KOPT-K1 (cell line): ENCODE data around the gene C10orf67.
"Not testable (repeated sequence)": the region's sequence is repeated elsewhere in the genome, so short reads cannot be mapped to it uniquely, and the experiment has no call there.

ENCODE experiments used
- H3K27ac ChIP-seq: fragments of 200-600 bp; sonication (generic); 2 replicates; pipeline ENCODE4 v1.5.1; 2016; ENCODE audit warnings: antibody characterized with exemption, mild to moderate bottlenecking, low read depth, low read length; ENCODE audit not compliant: poor library complexity, severe bottlenecking
- H3K36me3 ChIP-seq: fragments of 200-600 bp; sonication (generic); 2 replicates; pipeline ENCODE4 v1.5.1; 2017; ENCODE audit warnings: antibody characterized with exemption, mild to moderate bottlenecking, low read length, moderate library complexity; ENCODE audit not compliant: insufficient read depth
- H3K9me3 ChIP-seq: fragments of 200-600 bp; sonication (generic); 2 replicates; pipeline ENCODE4 v1.5.1; 2017; ENCODE audit warnings: antibody characterized with exemption, low read length, mild to moderate bottlenecking; ENCODE audit not compliant: insufficient read depth, poor library complexity, severe bottlenecking

C10orf67 gene

DNA sequence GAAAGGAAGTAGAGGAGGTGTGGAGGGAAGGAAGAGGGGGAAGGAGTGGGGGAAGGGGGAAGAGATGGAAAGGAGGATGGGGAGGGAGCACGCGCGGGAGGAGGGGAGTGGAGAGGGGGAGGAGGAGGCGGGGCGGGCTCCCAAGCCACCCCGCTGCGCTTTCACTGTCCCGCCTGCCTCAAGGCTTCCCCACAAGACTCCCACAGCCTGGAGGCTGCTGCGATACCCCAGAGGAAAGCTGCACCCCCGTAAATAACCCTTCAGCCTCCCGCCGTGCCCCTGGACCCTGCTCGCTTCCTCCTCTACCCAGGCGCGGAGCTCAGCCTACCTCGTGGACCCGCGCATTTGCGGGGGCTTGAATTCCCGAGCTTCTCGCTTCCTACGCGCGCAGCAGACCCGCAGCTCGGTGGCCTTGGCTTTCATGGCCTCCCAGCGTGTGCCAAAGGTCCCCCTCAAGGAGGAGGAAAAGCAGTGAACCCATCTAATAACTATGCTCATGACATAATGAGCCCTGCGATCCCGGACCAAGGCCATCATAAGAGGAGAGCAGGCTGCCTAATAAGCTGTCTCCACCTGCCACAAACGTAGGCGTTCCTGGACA, at the start of gene C10orf67:
Gene C10orf67 (minus strand): TSS at position 557 of the 601 bp plus-strand sequence. CDS start 23 bp downstream, at position 534.
- Histone ChIP-seq H3K9me3 (peaks cover 5% of the 10 kb centered on the region), H3K27ac (no peak within 1 kb of the TSS), H3K36me3 (no peaks in the 10 kb centered on the region)

DNA sequence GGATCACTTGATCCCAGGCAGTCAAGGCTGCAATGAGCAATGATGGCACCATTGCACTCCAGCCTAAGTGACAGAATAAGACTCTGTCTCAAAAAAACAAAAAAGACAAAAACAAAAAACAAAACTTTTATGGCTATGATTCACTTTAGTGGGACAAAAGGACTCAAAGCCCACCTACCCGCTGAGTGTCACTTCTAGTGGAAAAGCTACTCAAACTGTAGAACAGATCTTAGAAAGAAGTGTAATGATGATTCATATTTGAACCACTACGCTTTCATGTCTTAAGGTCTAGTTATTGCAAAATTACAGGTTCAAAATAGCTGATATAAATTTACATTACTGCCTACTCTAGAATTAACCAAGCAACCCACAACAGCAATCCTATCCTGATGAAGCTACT, 47.2 kb upstream of the C10orf67 start:
- no peaks in the 10 kb centered on the region for H3K9me3 ChIP-seq
- no peak overlapping the region for H3K27ac ChIP-seq
- no peaks in the 10 kb centered on the region for H3K36me3 ChIP-seq

DNA sequence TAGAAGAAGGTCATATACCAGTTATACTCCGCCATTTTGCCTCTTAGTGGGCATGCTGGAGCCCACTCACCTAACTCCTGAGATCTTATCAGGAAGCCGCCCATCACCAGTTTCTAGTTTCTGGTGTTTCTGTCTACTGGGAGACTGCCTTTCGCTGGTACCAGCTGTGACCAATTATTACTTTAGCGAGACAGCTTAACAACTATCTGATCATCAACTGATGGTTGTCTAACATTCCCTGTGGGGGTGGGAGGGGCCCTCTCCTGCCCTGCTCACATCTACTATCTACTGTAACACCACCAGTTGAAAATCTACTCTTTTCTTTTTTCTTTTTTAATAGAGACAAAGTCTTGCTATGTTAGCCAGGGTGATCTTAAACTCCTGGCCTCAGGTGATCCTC, 46.2 kb upstream of the C10orf67 start:
- no peaks in the 10 kb centered on the region for H3K9me3 ChIP-seq

DNA sequence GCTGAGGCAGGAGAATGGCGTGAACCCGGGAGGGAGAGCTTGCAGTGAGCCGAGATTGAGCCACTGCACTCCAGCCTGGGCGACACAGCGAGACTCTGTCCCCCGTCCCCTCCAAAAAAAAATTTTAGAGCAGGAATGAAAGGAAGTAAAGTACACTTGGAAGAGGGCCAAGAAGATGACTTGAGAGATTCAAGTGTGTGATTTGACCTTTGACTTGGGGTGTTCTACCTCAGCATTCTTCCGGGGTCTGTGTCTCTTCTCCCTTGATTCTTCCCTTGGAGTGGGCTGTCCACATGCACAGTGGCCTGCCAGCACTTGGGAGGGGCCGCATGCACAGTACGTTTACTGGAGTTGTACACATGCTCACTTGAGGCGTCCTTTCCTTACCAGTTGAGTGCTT, 45.8 kb upstream of the C10orf67 start:
- H3K36me3 ChIP-seq, H3K9me3 ChIP-seq, H3K27ac ChIP-seq: not testable (repeated sequence)

More for the DNA sequence above, 46.2 kb upstream of the C10orf67 start:
- no peaks in the 10 kb centered on the region for H3K36me3 ChIP-seq
- H3K27ac ChIP-seq = no peak overlapping the region

DNA sequence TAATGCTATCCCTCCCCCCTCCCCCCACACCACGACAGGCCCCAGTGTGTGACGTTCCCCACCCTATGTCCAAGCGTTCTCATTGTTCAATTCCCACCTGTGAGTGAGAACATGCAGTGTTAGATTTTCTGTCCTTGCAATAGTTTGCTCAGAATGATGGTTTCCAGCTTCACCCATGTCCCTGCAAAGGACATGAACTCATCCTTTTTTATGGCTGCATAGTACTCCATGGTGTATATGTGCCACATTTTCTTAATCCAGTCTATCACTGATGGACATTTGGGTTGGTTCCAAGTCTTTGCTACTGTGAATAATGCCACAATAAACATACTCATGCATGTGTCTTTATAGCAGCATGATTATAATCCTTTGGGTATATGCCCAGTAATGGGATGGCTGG, 42.9 kb upstream of the C10orf67 start:
- not testable (repeated sequence) for H3K36me3 ChIP-seq, H3K27ac ChIP-seq, H3K9me3 ChIP-seq

DNA sequence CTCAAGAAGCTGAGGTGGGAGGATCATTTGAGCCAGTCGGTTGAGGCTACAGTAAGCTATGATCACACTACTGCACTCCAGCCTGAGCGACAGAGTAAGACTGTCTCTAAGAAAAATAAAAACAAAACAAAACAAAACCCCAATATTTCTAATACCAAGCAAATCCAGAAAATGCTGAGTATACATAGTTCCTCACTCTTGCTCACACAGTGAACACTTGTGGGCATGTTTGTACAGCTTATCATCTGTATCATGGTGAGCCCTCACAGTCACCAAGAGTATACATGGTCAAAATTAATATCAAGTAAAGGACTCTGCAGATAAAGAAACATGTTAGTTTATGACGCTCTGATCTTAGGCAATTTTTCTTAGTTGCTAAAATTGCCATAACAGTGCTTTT, 41.5 kb upstream of the C10orf67 start:
- no peaks in the 10 kb centered on the region for H3K9me3 ChIP-seq
- no peaks in the 10 kb centered on the region for H3K36me3 ChIP-seq
- H3K27ac ChIP-seq = no peak overlapping the region

DNA sequence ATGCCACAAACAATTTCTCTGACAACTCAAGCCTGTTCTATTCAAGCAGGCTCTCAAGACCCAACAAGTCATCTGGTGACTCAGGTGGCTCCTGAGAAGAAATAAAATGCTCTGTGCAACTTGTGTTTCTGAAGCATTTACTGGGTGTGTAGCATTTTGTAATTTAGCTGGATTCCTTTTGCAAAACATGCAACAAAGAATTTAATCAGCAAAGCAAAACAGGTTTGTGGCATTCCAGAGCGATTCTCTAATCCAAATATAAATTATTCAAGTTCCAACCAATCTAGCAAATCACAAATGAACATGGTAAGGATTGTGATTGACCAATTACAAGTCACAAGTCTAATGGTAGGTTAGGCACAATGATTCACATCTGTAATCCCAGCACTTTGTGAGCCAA, 39.8 kb upstream of the C10orf67 start:
- no peaks in the 10 kb centered on the region for H3K9me3 ChIP-seq
- H3K27ac ChIP-seq = no peak overlapping the region

DNA sequence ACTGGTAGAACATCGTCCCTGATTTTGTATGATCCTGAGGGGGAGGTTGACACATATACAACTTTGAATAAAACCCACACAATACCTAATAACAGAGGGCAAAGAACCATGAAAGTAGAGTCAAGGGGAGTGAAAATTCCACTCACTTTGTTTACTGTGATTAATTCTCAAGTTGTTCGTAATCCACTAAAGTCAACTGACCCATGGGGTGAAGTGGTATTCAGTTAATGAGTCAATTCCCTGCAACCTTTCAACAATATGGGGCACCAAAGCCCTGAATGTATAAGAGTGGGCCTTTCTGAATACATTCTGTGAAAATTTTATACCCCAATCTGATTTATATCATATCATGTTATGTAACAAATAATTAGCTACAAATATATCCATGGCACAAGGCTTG, 39.0 kb upstream of the C10orf67 start:
- Histone ChIP-seq H3K27ac (no peak overlapping the region), H3K36me3 (no peaks in the 10 kb centered on the region), H3K9me3 (no peaks in the 10 kb centered on the region)

More for the DNA sequence above, 39.8 kb upstream of the C10orf67 start:
- H3K36me3 ChIP-seq = no peaks in the 10 kb centered on the region

DNA sequence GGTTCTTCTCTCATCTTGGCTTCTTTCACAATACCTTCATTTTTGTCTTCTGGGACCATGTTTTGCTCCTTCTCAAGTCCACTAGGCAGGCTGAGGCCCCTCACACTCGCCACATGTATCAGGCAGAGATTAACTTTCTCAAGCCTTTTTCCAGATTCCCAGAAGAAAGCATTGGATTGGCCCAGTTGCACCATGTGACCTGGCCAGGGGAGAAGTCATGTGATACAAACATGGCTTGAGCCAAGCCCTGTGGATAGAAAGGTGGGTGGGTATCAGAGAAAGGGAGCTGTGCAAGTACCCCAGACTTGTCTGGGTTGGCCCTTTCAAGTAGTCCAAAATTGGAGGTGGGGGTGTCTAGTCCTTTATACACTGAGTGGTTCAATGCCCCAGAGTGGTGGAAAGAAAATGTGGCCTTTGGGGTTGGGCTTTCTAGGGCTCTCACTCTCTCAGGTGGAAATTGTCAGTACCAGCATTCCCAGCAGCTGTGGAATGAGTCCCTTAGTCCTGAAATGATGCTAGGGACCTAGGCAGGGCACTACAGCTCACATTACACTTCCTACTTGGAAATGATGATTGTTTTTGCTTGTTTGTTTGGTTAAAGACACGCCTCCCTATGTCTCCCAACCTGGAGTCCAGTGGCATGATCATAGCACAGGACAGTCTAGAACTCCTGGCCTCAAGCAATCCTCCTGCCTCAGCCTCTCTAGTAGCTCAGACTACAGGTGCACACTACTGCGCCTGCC, 36.9 kb upstream of the C10orf67 start:
- Histone ChIP-seq H3K27ac (no peak overlapping the region), H3K9me3 (no peaks in the 10 kb centered on the region), H3K36me3 (no peaks in the 10 kb centered on the region)

DNA sequence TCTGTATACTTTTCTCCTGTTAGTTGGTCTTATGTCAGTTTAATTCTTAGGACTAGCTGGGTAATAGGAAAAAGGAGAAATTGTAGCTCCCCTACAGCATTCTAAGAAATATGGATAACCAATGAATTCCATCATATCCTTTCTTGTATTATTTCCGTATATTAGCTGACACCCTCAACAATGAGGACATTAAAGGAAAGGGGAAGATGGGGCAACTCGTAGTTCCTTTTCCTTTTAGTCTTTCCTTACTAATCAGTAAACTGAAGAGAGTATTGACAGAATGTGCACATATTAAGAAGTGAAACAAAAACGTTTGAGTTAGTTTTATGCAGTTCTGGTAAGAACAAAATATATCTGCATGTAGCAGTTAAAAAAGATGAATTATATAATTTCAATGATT, 35.1 kb upstream of the C10orf67 start:
- H3K9me3 ChIP-seq = no peaks in the 10 kb centered on the region
- no peaks in the 10 kb centered on the region for H3K36me3 ChIP-seq
- H3K27ac ChIP-seq = no peak overlapping the region

DNA sequence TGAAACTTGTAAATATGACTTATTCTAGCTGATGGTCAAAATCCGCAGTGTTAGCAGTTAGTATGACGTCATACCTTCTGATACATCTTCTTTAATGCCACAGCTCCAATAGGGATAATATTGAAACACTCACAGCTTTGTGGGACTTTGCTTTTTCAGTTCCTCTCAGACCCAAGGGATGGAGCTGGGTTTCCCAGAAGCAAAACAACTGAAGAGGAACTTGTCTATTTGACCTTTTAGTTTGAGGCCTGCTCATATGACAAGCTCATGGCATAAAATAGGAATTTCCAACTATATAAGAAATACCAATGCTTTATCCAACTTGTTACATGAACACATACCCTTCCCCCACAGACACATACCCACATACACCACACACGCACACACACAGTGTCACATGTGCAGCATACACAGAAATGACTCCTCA, 31.6 kb upstream of the C10orf67 start:
- Histone ChIP-seq H3K27ac (no peak overlapping the region), H3K9me3 (no peaks in the 10 kb centered on the region), H3K36me3 (no peaks in the 10 kb centered on the region)

DNA sequence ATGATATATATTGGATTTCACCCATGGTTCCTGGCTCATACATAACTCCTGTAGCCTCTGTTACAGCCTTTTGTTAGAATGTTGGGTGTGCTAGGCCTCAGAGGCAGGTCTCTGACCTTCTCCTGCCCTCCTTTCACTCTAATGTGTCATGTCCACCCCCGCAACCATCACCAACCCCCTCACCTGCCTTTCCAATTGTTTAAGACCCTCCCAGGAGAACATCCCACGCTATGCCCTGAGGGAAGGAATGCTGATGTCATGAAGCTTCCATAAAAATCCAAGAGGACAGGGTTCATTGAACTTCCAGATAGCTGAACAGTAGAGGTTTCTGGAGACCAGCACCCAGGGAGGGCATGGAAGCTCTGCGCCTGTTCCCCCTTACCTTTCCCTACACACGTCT, 30.8 kb upstream of the C10orf67 start:
- H3K9me3 ChIP-seq = no peaks in the 10 kb centered on the region
- no peak overlapping the region for H3K27ac ChIP-seq
- no peaks in the 10 kb centered on the region for H3K36me3 ChIP-seq

DNA sequence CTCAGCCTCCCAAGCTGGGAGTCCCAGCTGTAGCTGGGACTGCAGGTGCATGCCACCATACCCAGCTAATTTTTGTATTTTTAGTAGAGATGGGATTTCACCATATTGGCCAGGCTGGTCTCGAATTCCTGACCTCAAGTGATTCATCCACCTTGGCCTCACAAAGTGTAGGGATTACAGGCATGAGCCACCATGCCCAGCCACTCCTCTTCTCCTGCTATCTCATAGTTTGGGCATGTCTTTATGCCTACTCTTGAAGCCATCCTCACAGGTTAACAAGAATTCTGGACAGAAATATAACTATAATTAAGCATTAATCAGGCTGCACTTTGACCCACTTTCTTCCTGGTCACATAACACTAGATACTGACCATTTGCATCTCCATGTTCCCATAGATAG, 28.6 kb upstream of the C10orf67 start:
- no peaks in the 10 kb centered on the region for H3K36me3 ChIP-seq
- no peak overlapping the region for H3K27ac ChIP-seq

DNA sequence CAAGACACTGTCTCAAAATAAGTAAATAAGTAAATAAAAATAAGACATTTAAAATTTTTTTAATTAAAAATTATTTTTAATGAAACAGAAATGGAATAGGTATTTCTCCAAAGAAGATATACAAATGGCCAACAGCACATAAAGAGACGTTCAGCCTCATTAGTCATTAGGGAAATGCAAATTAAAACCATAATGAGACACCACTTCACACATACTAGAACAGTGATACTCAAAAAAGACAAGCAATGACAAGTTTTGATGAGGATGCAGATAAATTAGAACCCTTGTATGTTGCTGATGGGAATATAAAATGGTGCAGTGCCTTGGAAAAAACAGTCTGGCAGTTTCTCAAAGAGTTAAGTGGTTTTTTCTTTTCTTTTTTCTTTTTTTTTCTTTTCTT, 26.5 kb upstream of the C10orf67 start:
- Histone ChIP-seq H3K27ac (no peak overlapping the region), H3K9me3 (no peaks in the 10 kb centered on the region), H3K36me3 (no peaks in the 10 kb centered on the region)

More for the DNA sequence above, 28.6 kb upstream of the C10orf67 start:
- no peaks in the 10 kb centered on the region for H3K9me3 ChIP-seq

DNA sequence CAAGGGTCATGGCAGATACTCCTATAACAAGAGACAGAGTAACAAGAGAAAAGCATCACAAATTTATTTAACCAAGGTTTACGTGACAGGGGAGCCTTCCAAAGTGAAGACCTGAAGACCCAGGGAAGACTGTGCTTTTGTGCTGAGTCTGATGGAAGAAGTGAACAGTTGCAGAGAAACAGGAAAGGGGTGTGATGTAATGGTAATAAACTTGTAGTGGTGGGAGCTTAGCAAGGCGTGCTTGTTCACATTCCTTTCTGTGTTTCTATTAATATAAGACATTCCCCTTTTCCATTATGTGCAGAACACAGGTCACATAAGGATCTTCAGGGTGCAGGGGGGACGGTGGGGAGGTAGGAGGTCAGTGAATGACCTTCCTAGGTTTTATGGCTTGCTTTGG, 25.5 kb upstream of the C10orf67 start:
- Histone ChIP-seq H3K36me3 (no peaks in the 10 kb centered on the region), H3K27ac (no peak overlapping the region), H3K9me3 (no peaks in the 10 kb centered on the region)
